Body of pancreas (tissue), 4 donors: ENCODE measurements around the gene ATF2.

Source experiments
- POLR2A ChIP-seq, 3 donors: fragments of 450-650 bp; IDR thresholded peaks; one replicate each; pipeline ENCODE4 v1.6.1; 2016; ENCODE audit warnings: antibody characterized with exemption in 3 of 3, mild to moderate bottlenecking in 2 of 3
- TF ChIP-seq, protein P1 (sequence below), 7 experiments: fragments of 450-650 bp in 4 of 7; fragments of 200-600 bp in 3 of 7; sonication (generic) in 3 of 7; IDR thresholded peaks; one replicate each; pipeline ENCODE4 v1.5.1; 2016 to 2019; ENCODE audit warnings: antibody characterized with exemption in 7 of 7

DNA sequence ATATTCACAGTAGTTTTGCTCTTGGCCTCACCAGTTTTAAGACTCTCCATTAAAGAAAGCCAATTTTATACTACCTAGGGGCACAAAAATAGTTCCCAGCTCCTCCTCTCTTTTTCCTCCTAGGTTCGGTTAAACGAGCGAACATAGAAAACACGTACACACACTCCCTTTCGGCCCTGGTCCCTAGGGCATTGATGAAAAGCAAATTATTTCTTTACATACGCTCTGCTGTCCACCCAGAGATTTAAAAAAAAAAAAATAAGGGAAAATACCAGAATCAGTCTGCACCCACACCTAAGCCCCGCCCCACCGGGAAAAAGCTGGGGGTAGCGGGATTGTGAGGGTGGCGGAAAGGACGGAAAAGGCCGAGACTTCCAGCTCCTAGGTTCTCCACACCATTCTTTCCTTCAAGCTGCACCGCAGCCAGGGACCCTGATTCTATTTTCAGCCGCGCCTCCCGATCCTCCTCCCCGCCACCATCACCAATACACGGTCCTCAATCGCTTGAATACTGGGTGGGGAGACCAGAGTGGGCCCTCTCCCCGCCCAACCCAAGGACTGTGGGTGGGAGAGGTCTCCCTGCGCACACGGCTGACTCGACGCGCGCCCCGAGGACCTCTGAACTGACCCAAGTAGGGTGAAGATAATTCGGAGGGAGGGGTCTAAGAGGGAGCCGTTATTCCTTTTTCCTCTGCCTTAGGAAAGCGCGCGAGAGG is 769 bp downstream of the ATF2 start:
- TF ChIP-seq, protein P1, sequence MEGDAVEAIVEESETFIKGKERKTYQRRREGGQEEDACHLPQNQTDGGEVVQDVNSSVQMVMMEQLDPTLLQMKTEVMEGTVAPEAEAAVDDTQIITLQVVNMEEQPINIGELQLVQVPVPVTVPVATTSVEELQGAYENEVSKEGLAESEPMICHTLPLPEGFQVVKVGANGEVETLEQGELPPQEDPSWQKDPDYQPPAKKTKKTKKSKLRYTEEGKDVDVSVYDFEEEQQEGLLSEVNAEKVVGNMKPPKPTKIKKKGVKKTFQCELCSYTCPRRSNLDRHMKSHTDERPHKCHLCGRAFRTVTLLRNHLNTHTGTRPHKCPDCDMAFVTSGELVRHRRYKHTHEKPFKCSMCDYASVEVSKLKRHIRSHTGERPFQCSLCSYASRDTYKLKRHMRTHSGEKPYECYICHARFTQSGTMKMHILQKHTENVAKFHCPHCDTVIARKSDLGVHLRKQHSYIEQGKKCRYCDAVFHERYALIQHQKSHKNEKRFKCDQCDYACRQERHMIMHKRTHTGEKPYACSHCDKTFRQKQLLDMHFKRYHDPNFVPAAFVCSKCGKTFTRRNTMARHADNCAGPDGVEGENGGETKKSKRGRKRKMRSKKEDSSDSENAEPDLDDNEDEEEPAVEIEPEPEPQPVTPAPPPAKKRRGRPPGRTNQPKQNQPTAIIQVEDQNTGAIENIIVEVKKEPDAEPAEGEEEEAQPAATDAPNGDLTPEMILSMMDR (IDR thresholded peaks at IDR 0.05): no peak
- TF ChIP-seq POLR2A (IDR thresholded peaks at IDR 0.05): no peak
